HCT116 (cell line): Measurements from ENCODE around the gene PLCB2. TPM values are rescaled to one million over a fixed set of nuclear protein-coding genes. Genes with fewer than 3 reads are reported as not detected.

Source experiments
- ATAC-seq: fragments of 200-7000 bp; cut with Tn5 transposase; 2 replicates; pipeline ENCODE4 v1.9.1; 2020; ENCODE audit warnings: mild to moderate bottlenecking, moderate library complexity
- BruUV-seq: library from RNA; stranded (reverse); fragments of 400-500 nt; replicated peaks from 2 replicates; lab custom pipeline; 2021; lab: Mats Ljungman, UMichigan
- CTCF ChIA-PET: fragments of 300-600 bp; sonication (Branson Sonifier 250); formaldehyde crosslinking; loops from one replicate; lab custom pipeline; 2021; ENCODE audit warnings: antibody characterized with exemption; lab: Charles Lee
- POLR2A ChIA-PET: fragments of 300-600, 350-600 bp; sonication (Branson Sonifier 250); formaldehyde crosslinking; loops from one replicate; lab custom pipeline; 2021; ENCODE audit warnings: antibody characterized with exemption; lab: Charles Lee
- RAD21 ChIA-PET, 2 experiments: fragments of 300-600 bp; sonication (Branson Sonifier 250); formaldehyde crosslinking; loops; one replicate each; lab custom pipeline; 2023; ENCODE audit warnings: low total read pairs in 2 of 2; ENCODE audit not compliant: uncharacterized antibody in 2 of 2, unreplicated experiment in 2 of 2, low non-redundant PET in 1 of 2; lab: Charles Lee
- DNase-seq: peaks from one replicate; pipeline ENCODE4 v3.0.0-alpha.2; 2010; ENCODE audit warnings: low read depth, low spot score
- H2AFZ ChIP-seq: fragments of 200-600 bp; shearing (Covaris generic), sonication (generic); 2 replicates; pipeline ENCODE4 v1.6.1; 2017; ENCODE audit warnings: low read depth, mixed run types, mixed read lengths, antibody characterized with exemption, low read length; ENCODE audit not compliant: poor library complexity, severe bottlenecking
- H3K27ac ChIP-seq: 2 replicates; pipeline ENCODE4 v1.5.1; 2012; ENCODE audit warnings: low read depth, low read length
- H3K27me3 ChIP-seq: fragments of 200-600 bp; sonication (generic); 2 replicates; pipeline ENCODE4 v1.6.1; 2016; ENCODE audit warnings: mixed run types, low read length, mixed read lengths; ENCODE audit not compliant: insufficient read depth
- H3K36me3 ChIP-seq, 2 experiments: fragments of 200-500 bp in 1 of 2; fragments of 200-600 bp in 1 of 2; sonication (Bioruptor generic) in 1 of 2; sonication (generic) in 1 of 2; 2 replicates each; pipeline versions ENCODE4 v1.5.1 to v1.6.1; 2014 to 2016; ENCODE audit warnings: low read length in 2 of 2, inconsistent platforms in 1 of 2, mixed read lengths in 1 of 2, mixed run types in 1 of 2; ENCODE audit not compliant: insufficient read depth in 2 of 2, control insufficient read depth in 1 of 2
- H3K4me1 ChIP-seq, 2 experiments: fragments of 200-600 bp in 1 of 2; sonication (generic) in 1 of 2; 2 replicates each; pipeline versions ENCODE4 v1.5.1 to v1.6.1; 2012 to 2017; ENCODE audit warnings: low read length in 2 of 2, inconsistent platforms in 1 of 2, mild to moderate bottlenecking in 1 of 2, mixed read lengths in 1 of 2, mixed run types in 1 of 2, moderate library complexity in 1 of 2; ENCODE audit not compliant: insufficient read depth in 2 of 2, control insufficient read depth in 1 of 2
- H3K4me2 ChIP-seq: fragments of 200-600 bp; sonication (generic); 2 replicates; pipeline ENCODE4 v1.6.1; 2017; ENCODE audit warnings: mixed run types, low read length, mixed read lengths
- H3K4me3 ChIP-seq, 2 experiments: fragments of 200-600 bp in 1 of 2; sonication (generic) in 1 of 2; replicated peaks in 1 of 2; 2 replicates each; pipeline ENCODE4 v1.5.1; 2011 to 2016; ENCODE audit warnings: low read length in 2 of 2, control low read depth in 1 of 2, low read depth in 1 of 2, mild to moderate bottlenecking in 1 of 2, mixed read lengths in 1 of 2, mixed run types in 1 of 2
- H3K79me2 ChIP-seq: fragments of 200-600 bp; sonication (generic); 2 replicates; pipeline ENCODE4 v1.6.1; 2017; ENCODE audit warnings: mild to moderate bottlenecking, mixed run types, low read length, moderate library complexity, mixed read lengths; ENCODE audit not compliant: insufficient read depth
- H3K9ac ChIP-seq: fragments of 200-600 bp; sonication (generic); 2 replicates; pipeline ENCODE4 v1.6.1; 2016; ENCODE audit warnings: low read length, mixed read lengths
- H3K9me2 ChIP-seq: fragments of 200-600 bp; sonication (generic), shearing (Covaris generic); 2 replicates; pipeline ENCODE4 v1.6.1; 2017; ENCODE audit warnings: mixed run types, mild to moderate bottlenecking, moderate library complexity; ENCODE audit not compliant: insufficient read depth
- H3K9me3 ChIP-seq, 2 experiments: fragments of 200-500 bp in 1 of 2; fragments of 200-600 bp in 1 of 2; sonication (Bioruptor generic) in 1 of 2; sonication (generic) in 1 of 2; 2 replicates each; pipeline ENCODE4 v1.6.1; 2014 to 2017; ENCODE audit warnings: low read length in 2 of 2, mixed read lengths in 2 of 2, inconsistent platforms in 1 of 2, low read depth in 1 of 2, mild to moderate bottlenecking in 1 of 2, mixed run types in 1 of 2, moderate library complexity in 1 of 2; ENCODE audit not compliant: control insufficient read depth in 1 of 2, insufficient read depth in 1 of 2
- H4K20me1 ChIP-seq: fragments of 200-600 bp; sonication (generic), shearing (Covaris generic); 2 replicates; pipeline ENCODE4 v1.6.1; 2017; ENCODE audit warnings: mixed run types, mild to moderate bottlenecking, moderate library complexity; ENCODE audit not compliant: insufficient read depth
- CBX3 ChIP-seq: IDR thresholded peaks from 2 replicates; pipeline ENCODE4 v1.6.1; 2012; ENCODE audit warnings: low read depth
- CEBPB ChIP-seq: IDR thresholded peaks from 2 replicates; pipeline ENCODE4 v1.6.1; 2012; ENCODE audit warnings: low read depth
- EGR1 ChIP-seq: IDR thresholded peaks from 2 replicates; pipeline ENCODE4 v1.6.1; 2012; ENCODE audit warnings: low read depth
- EZH2 ChIP-seq: fragments of 200-600 bp; sonication (generic); IDR thresholded peaks from 2 replicates; pipeline ENCODE4 v1.6.1; 2017; ENCODE audit warnings: antibody characterized with exemption, mixed run types
- JUND ChIP-seq: IDR thresholded peaks from 2 replicates; pipeline ENCODE4 v1.6.1; 2012
- POLR2A ChIP-seq: IDR thresholded peaks from 2 replicates; pipeline ENCODE4 v1.7.0; 2011; ENCODE audit warnings: borderline replicate concordance; ENCODE audit not compliant: insufficient read depth, insufficient read length; ENCODE audit errors: extremely low read depth
- POLR2AphosphoS5 ChIP-seq: IDR thresholded peaks from 2 replicates; pipeline ENCODE4 v1.6.1; 2011; ENCODE audit warnings: mild to moderate bottlenecking, low read depth, low read length, moderate library complexity
- RAD21 ChIP-seq: IDR thresholded peaks from 2 replicates; pipeline ENCODE4 v1.6.1; 2012; ENCODE audit warnings: low read depth, mild to moderate bottlenecking
- SP1 ChIP-seq: IDR thresholded peaks from 2 replicates; pipeline ENCODE4 v1.6.1; 2012; ENCODE audit warnings: low read depth
- ZFX ChIP-seq: fragments of 450-650 bp; IDR thresholded peaks from 2 replicates; pipeline ENCODE4 v1.6.1; 2017
- intact Hi-C: fragments of 100-400 bp; cut with micrococcal nuclease; formaldehyde crosslinking; loops from 2 replicates; pipeline ENCODE4 v1.10.0; 2022
- total RNA-seq: library from RNA; stranded (reverse); gene quantifications from one replicate; pipeline ENCODE4 v1.2.1, GENCODE V29; 2021; ENCODE audit not compliant: unreplicated experiment
- TF ChIP-seq, protein P1 (sequence below): IDR thresholded peaks from 2 replicates; pipeline ENCODE4 v1.6.1; 2011; ENCODE audit warnings: mild to moderate bottlenecking, low read length, moderate library complexity; ENCODE audit not compliant: insufficient replicate concordance; ENCODE audit errors: extremely low read depth
- TF ChIP-seq, protein P2 (sequence below), 3 experiments: fragments of 200-600 bp in 1 of 3; sonication (generic) in 1 of 3; IDR thresholded peaks in 2 of 3; conservative IDR thresholded peaks in 1 of 3; 2 replicates each; pipeline ENCODE4 v1.5.1; 2012 to 2017; ENCODE audit warnings: low read depth in 2 of 3, low read length in 2 of 3, antibody characterized with exemption in 1 of 3, borderline replicate concordance in 1 of 3, control low read depth in 1 of 3, mild to moderate bottlenecking in 1 of 3, mixed read lengths in 1 of 3, mixed run types in 1 of 3, moderate library complexity in 1 of 3; ENCODE audit not compliant: insufficient read depth in 1 of 3
- TF ChIP-seq, protein P3 (sequence below): IDR thresholded peaks from 2 replicates; pipeline ENCODE4 v1.6.1; 2012

PLCB2 gene
- total RNA-seq, 1 experiment from 2014 or later: 2.8 TPM

DNA sequence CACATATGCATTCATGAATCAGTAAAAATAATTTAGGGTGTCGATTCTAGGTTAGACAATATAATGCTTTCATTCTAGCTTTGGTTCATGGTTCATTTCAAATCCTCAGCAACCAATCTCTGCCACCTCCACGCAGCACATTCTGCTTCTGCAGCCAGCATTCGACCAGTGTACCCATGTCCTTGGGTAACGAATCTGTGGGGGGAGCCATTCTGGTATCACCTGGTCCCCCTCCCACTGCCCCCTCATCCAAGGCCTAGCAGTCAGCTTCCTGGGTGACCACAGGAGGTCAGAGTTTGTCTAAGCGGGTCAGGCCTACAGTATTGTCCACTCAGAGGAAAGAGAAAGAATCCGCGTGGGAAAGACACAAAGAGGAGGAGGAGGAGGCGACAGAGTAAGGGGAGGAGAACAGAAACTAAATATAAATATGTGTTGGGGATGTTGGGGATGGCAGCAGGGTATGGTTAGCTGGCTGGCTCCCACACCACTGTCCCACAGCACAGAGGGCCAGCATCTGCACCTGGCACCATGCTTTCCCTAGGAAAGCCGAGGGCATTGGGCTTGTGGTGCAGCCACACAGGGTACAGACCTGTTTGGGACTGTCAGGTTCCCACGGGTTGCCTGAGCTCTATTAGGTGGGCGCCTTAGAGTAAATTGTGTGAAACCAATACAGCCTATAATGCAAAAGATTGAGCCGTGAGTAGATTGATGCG lies 56.8 kb downstream of the PLCB2 start:
- ChIA-PET CTCF (interaction anchor here (1.0 kb wide), 1 partner anchor 28 kb away, joined by 4 read pairs; no protein-coding TSS in a partner anchor), RAD21 (no interaction called here), POLR2A (no interaction called here)
- TF ChIP-seq CEBPB (no peak), ZFX (no peak), RAD21 (no peak)
- no peaks in the 10 kb centered on the region for H3K9me3 ChIP-seq
- no peak overlapping the region for H3K27ac ChIP-seq
- no peak overlapping the region for H3K9ac ChIP-seq
- H3K79me2 ChIP-seq: peaks cover 18% of the 10 kb centered on the region; the same call in 1 of the 2 replicates
- peaks cover under 1 to 4% of the 10 kb centered on the region in 2 experiments; a peak in 3 of 4 replicates for H3K36me3 ChIP-seq
- DNase-seq: no peak
- no peak for ATAC-seq
- no peaks in the 10 kb centered on the region for H3K27me3 ChIP-seq
- peaks cover 14 to 36% of the 10 kb centered on the region in 2 experiments for H3K4me1 ChIP-seq
- H3K4me2 ChIP-seq: no peak overlapping the region
- no peak overlapping the region for H3K4me3 ChIP-seq
- H3K9me2 ChIP-seq: no peaks in the 10 kb centered on the region
- no peaks in the 10 kb centered on the region for H4K20me1 ChIP-seq
- BruUV-seq: no TSS peak
- H2AFZ ChIP-seq: no peak overlapping the region
- intact Hi-C loops: no loop called here

DNA sequence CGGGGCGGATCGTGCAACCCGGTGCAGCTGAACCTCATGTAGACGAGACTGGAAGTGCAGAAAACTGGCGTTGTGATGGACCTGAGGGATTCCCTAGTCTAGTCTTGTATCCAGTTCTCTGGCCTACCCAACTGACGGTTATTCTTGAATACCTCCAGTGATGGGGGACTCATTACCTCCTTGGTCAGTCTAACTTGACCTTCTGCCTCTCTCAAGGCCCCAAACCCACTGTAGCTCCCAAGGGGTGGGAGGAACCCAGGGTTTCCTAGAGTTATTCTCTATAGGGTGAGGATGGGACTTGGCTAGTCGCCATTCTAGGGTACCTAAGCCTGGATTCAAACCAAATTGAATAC lies 57.5 kb downstream of the PLCB2 start:
- no TSS peak for BruUV-seq
- no peak overlapping the region for H3K4me3 ChIP-seq
- H3K27ac ChIP-seq: no peak overlapping the region
- H3K79me2 ChIP-seq: peaks cover 14% of the 10 kb centered on the region; the same call in 1 of the 2 replicates
- no peaks in the 10 kb centered on the region; a peak in 2 of 4 replicates for H3K36me3 ChIP-seq
- no peak for DNase-seq
- peaks cover 14 to 41% of the 10 kb centered on the region in 2 experiments for H3K4me1 ChIP-seq
- CTCF ChIA-PET: no interaction called here
- POLR2A ChIA-PET: no interaction called here
- H3K27me3 ChIP-seq: no peaks in the 10 kb centered on the region
- intact Hi-C loops: no loop called here
- H3K4me2 ChIP-seq: no peak overlapping the region
- no peak for ATAC-seq
- TF ChIP-seq EGR1 (no peak), POLR2AphosphoS5 (no peak), ZFX (no peak), SP1 (no peak), EZH2 (no peak), JUND (no peak), CBX3 (no peak), POLR2A (no peak)
- TF ChIP-seq, protein P1, sequence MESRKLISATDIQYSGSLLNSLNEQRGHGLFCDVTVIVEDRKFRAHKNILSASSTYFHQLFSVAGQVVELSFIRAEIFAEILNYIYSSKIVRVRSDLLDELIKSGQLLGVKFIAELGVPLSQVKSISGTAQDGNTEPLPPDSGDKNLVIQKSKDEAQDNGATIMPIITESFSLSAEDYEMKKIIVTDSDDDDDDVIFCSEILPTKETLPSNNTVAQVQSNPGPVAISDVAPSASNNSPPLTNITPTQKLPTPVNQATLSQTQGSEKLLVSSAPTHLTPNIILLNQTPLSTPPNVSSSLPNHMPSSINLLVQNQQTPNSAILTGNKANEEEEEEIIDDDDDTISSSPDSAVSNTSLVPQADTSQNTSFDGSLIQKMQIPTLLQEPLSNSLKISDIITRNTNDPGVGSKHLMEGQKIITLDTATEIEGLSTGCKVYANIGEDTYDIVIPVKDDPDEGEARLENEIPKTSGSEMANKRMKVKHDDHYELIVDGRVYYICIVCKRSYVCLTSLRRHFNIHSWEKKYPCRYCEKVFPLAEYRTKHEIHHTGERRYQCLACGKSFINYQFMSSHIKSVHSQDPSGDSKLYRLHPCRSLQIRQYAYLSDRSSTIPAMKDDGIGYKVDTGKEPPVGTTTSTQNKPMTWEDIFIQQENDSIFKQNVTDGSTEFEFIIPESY: no peak
- TF ChIP-seq, protein P2, sequence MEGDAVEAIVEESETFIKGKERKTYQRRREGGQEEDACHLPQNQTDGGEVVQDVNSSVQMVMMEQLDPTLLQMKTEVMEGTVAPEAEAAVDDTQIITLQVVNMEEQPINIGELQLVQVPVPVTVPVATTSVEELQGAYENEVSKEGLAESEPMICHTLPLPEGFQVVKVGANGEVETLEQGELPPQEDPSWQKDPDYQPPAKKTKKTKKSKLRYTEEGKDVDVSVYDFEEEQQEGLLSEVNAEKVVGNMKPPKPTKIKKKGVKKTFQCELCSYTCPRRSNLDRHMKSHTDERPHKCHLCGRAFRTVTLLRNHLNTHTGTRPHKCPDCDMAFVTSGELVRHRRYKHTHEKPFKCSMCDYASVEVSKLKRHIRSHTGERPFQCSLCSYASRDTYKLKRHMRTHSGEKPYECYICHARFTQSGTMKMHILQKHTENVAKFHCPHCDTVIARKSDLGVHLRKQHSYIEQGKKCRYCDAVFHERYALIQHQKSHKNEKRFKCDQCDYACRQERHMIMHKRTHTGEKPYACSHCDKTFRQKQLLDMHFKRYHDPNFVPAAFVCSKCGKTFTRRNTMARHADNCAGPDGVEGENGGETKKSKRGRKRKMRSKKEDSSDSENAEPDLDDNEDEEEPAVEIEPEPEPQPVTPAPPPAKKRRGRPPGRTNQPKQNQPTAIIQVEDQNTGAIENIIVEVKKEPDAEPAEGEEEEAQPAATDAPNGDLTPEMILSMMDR (IDR thresholded peaks at IDR 0.05 in 2 of 3, conservative IDR thresholded peaks at IDR 0.05 in 1 of 3; ENCODE audit: borderline replicate concordance in 1 of 3, insufficient read depth in 1 of 3, low read depth in 2 of 3, low read length in 2 of 3): no peak
- TF ChIP-seq, protein P3, sequence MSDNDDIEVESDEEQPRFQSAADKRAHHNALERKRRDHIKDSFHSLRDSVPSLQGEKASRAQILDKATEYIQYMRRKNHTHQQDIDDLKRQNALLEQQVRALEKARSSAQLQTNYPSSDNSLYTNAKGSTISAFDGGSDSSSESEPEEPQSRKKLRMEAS: no peak
- RAD21 ChIA-PET: no interaction called here
- H4K20me1 ChIP-seq: no peaks in the 10 kb centered on the region
- no peak overlapping the region for H2AFZ ChIP-seq
- no peaks in the 10 kb centered on the region for H3K9me2 ChIP-seq
- H3K9ac ChIP-seq: no peak overlapping the region
- H3K9me3 ChIP-seq: no peaks in the 10 kb centered on the region
